ENCODE data around the gene COL5A1. TPM values are rescaled to one million over a fixed set of nuclear protein-coding genes. Genes with fewer than 3 reads are reported as not detected.

The COL5A1 gene
- total RNA-seq, 1 experiment from 2014 or later, result not detected

DNA sequence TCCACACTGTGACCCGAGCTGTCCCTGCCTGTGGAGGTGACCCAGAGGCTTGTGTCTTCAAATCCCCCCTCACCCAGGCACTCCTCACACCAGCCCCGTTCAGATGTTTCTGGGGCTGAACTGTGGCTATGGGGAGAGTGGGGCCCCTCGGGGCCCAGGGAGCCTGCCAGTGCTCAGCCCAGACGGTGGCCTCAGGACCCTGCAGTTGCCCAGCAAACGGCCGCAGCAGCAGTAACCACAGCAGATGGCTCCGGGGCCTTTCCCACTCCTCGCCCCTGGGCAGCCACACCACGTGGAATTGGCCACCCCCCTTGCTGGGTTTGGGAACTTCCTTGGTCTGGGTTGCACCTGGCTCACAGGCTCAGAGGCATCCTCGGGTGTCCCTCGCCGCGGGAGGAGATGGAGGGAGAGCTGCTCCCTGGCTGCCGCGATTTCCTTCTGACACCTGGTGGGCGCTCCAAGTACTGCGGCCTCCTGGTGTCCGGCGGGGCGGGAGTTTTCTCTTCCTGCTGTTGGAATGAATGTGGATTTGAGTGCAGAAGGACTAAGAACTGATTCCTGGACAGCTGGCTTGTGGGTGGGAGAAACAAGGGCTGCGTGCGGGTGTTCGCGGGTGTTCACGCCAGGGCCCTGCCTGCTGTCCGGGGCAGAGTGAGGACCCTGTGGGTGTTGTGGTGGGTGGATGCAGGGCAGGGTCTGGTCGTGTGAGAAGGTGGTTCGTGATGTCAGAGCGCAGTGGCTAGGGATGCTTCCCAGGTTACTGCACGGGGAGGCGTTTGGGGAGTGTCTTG is 97.5 kb downstream of the COL5A1 start:
- intact Hi-C loops (cut with micrococcal nuclease), result loop anchor here (1.0 kb wide), 2 partner anchors 41 to 290 kb away; no protein-coding TSS in a partner anchor
- Mint-ChIP-seq H3K9me3 (ENCODE audit: unreplicated experiment) (no peaks in the 10 kb centered on the region), H3K27me3 (ENCODE audit: insufficient read depth, unreplicated experiment) (peaks cover 73% of the 10 kb centered on the region), H3K27ac (ENCODE audit: low read depth, unreplicated experiment) (no peak overlapping the region), H3K4me3 (ENCODE audit: unreplicated experiment) (no peak overlapping the region), H3K4me1 (ENCODE audit: insufficient read depth, unreplicated experiment) (no peaks in the 10 kb centered on the region), H3K36me3 (ENCODE audit: insufficient read depth, unreplicated experiment) (no peaks in the 10 kb centered on the region)
- POLR2A ChIA-PET, result interaction anchor here (0.7 to 1.0 kb wide), 2 partner anchors 36 to 41 kb away, joined by 3 to 4 read pairs; no protein-coding TSS in a partner anchor
- CTCF ChIA-PET, result interaction anchor here (0.7 to 3.7 kb wide), 15 partner anchors 12 to 290 kb away, joined by 3 to 32 read pairs (median 4); no protein-coding TSS in a partner anchor
- TF ChIP-seq, protein P1, sequence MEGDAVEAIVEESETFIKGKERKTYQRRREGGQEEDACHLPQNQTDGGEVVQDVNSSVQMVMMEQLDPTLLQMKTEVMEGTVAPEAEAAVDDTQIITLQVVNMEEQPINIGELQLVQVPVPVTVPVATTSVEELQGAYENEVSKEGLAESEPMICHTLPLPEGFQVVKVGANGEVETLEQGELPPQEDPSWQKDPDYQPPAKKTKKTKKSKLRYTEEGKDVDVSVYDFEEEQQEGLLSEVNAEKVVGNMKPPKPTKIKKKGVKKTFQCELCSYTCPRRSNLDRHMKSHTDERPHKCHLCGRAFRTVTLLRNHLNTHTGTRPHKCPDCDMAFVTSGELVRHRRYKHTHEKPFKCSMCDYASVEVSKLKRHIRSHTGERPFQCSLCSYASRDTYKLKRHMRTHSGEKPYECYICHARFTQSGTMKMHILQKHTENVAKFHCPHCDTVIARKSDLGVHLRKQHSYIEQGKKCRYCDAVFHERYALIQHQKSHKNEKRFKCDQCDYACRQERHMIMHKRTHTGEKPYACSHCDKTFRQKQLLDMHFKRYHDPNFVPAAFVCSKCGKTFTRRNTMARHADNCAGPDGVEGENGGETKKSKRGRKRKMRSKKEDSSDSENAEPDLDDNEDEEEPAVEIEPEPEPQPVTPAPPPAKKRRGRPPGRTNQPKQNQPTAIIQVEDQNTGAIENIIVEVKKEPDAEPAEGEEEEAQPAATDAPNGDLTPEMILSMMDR (IDR thresholded peaks at IDR 0.05; ENCODE audit: unreplicated experiment), result peak; percentile 88
- BruUV-seq (replicated peaks), result no TSS peak
- DNase-seq (ENCODE audit: unreplicated experiment), result peak; percentile 62

DNA sequence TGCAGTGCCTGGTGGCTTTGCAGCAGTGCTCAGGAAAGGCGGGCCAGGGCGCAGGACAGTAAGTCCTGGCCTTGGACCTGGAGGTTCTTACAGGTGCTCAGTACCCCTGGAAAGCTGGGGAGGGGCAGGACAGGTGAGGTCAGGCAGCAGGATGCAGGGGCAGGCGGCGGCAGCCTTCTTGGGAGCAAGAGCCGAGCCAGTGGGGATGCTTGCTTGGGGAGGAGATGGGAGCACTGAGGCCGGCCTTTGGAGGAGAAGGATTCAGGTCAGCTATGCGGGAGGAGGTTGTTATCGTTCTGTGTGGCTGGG is 98.0 kb downstream of the COL5A1 start:
- no TSS peak for BruUV-seq (replicated peaks)
- H3K4me3 Mint-ChIP-seq (ENCODE audit: unreplicated experiment), result no peak overlapping the region
- H3K9me3 Mint-ChIP-seq (ENCODE audit: unreplicated experiment), result no peaks in the 10 kb centered on the region
- no peaks in the 10 kb centered on the region for H3K36me3 Mint-ChIP-seq (ENCODE audit: insufficient read depth, unreplicated experiment)
- H3K27me3 Mint-ChIP-seq (ENCODE audit: insufficient read depth, unreplicated experiment), result peaks cover 73% of the 10 kb centered on the region
- TF ChIP-seq, protein P1 (IDR thresholded peaks at IDR 0.05; ENCODE audit: unreplicated experiment), result no peak
- ChIA-PET CTCF (interaction anchor here (0.7 to 3.7 kb wide), 13 partner anchors 13 to 290 kb away, joined by 3 to 32 read pairs (median 4); no protein-coding TSS in a partner anchor), POLR2A (interaction anchor here (1.0 kb wide), 1 partner anchor 37 kb away, joined by 4 read pairs; no protein-coding TSS in a partner anchor)
- H3K27ac Mint-ChIP-seq (ENCODE audit: low read depth, unreplicated experiment), result no peak overlapping the region
- intact Hi-C loops (cut with micrococcal nuclease), result loop anchor here (1.0 kb wide), 2 partner anchors 41 to 290 kb away; no protein-coding TSS in a partner anchor
- no peak for DNase-seq (ENCODE audit: unreplicated experiment)
- H3K4me1 Mint-ChIP-seq (ENCODE audit: insufficient read depth, unreplicated experiment), result no peaks in the 10 kb centered on the region

DNA sequence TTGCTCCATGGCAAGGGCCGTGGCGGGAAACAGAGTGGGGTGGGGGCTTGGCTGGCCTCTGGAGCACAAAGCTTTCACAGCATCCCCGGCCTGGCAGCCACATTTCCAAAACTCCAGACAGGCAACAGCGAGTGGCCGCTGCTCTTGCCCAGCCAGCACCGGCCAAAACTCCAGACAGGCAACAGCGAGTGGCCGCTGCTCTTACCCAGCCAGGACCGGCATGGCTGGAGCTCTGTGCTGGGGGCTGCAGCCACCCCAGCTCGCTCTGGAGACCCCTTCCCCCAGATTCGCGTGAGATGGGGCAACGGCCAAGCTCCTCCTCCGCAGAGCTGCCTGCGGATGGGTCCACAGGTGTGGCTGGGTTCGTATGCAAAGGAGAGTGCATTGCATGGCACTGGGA is 98.5 kb downstream of the COL5A1 start:
- ChIA-PET POLR2A (no interaction called here), CTCF (interaction anchor here (0.6 to 3.7 kb wide), 12 partner anchors 9 to 291 kb away, joined by 3 to 32 read pairs (median 4); no protein-coding TSS in a partner anchor)
- TF ChIP-seq, protein P1 (IDR thresholded peaks at IDR 0.05; ENCODE audit: unreplicated experiment), result no peak
- Mint-ChIP-seq H3K27me3 (ENCODE audit: insufficient read depth, unreplicated experiment) (peaks cover 73% of the 10 kb centered on the region), H3K4me3 (ENCODE audit: unreplicated experiment) (no peak overlapping the region), H3K27ac (ENCODE audit: low read depth, unreplicated experiment) (no peak overlapping the region), H3K9me3 (ENCODE audit: unreplicated experiment) (no peaks in the 10 kb centered on the region), H3K4me1 (ENCODE audit: insufficient read depth, unreplicated experiment) (no peaks in the 10 kb centered on the region), H3K36me3 (ENCODE audit: insufficient read depth, unreplicated experiment) (no peaks in the 10 kb centered on the region)
- DNase-seq (ENCODE audit: unreplicated experiment), result no peak
- BruUV-seq (replicated peaks), result no TSS peak
- intact Hi-C loops (cut with micrococcal nuclease), result no loop called here

DNA sequence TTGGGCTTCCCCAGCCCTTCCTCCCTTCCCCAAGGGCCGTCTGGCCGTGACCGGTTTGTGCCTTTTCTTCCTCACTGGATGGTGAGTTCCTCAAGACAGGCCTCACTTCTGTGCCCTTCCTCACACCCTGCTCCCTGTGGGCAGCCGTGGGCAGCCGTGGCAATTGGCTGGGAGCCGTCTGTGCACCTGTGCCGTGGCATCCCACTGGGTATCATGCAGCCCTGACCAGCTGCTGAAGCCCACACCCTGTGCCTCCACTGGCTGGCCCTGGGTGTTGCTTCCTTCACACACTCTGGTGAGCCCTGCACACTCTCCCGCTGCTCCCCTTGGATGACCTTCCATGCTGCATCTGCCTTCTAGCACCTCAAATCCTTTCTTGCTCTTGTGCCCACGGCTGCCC is 100.2 kb downstream of the COL5A1 start:
- intact Hi-C loops (cut with micrococcal nuclease), result no loop called here
- no TSS peak for BruUV-seq (replicated peaks)
- H3K36me3 Mint-ChIP-seq (ENCODE audit: insufficient read depth, unreplicated experiment), result no peaks in the 10 kb centered on the region
- TF ChIP-seq, protein P1 (IDR thresholded peaks at IDR 0.05; ENCODE audit: unreplicated experiment), result no peak
- no peaks in the 10 kb centered on the region for H3K9me3 Mint-ChIP-seq (ENCODE audit: unreplicated experiment)
- peaks cover 64% of the 10 kb centered on the region for H3K27me3 Mint-ChIP-seq (ENCODE audit: insufficient read depth, unreplicated experiment)
- no peak overlapping the region for H3K27ac Mint-ChIP-seq (ENCODE audit: low read depth, unreplicated experiment)
- no peaks in the 10 kb centered on the region for H3K4me1 Mint-ChIP-seq (ENCODE audit: insufficient read depth, unreplicated experiment)
- CTCF ChIA-PET, result no interaction called here
- H3K4me3 Mint-ChIP-seq (ENCODE audit: unreplicated experiment), result no peak overlapping the region
- POLR2A ChIA-PET, result no interaction called here
- no peak for DNase-seq (ENCODE audit: unreplicated experiment)

All from MCF 10A (cell line).